Measurements from ENCODE around the gene PAPPA.

GRCh38 chr9:116152390-116152789 is 1.2 kb upstream of the PAPPA start:
- TF ChIP-seq POLR2A (IDR thresholded peaks at IDR 0.05; ENCODE audit: low read length) = no peak
- TF ChIP-seq GATA1 (IDR thresholded peaks at IDR 0.05; ENCODE audit: low read depth, low read length) = no peak
